HG02885 (cell line): ENCODE data around the gene BANK1.

Experiments used
- ATAC-seq: cut with Tn5 transposase; IDR thresholded peaks from one replicate; pipeline ENCODE4 v1.9.1; 2021; ENCODE audit warnings: mild to moderate bottlenecking; ENCODE audit not compliant: unreplicated experiment, poor library complexity

BANK1 gene

GRCh38 chr4:102094481-102094880 lies 304.0 kb downstream of the BANK1 start:
- no peak for ATAC-seq

- ATAC-seq: no peak
Observed at GRCh38 chr4:102103368-102103767, 312.8 kb downstream of the BANK1 start.

GRCh38 chr4:102104278-102104677 lies 313.7 kb downstream of the BANK1 start:
- no peak for ATAC-seq

- ATAC-seq: no peak
Observed at GRCh38 chr4:102105983-102106382, 315.5 kb downstream of the BANK1 start.

- no peak for ATAC-seq
Observed at GRCh38 chr4:102114118-102114630, 323.6 kb downstream of the BANK1 start.

GRCh38 chr4:102116121-102116520 lies 325.6 kb downstream of the BANK1 start:
- ATAC-seq: no peak

GRCh38 chr4:102120846-102121245 lies 330.3 kb downstream of the BANK1 start:
- no peak for ATAC-seq
